H1 (cell line): Measurements from ENCODE around the gene ATP5MC2. TPM values are rescaled to one million over a fixed set of nuclear protein-coding genes. Genes with fewer than 3 reads are reported as not detected.

Experiments
- CTCF ChIA-PET: fragments of 300-600 bp; sonication (Branson Sonifier 250); formaldehyde crosslinking; loops from one replicate; lab custom pipeline; 2021; ENCODE audit not compliant: partially characterized antibody; lab: Charles Lee
- POLR2A ChIA-PET: fragments of 300-600 bp; sonication (Branson Sonifier 250); formaldehyde crosslinking; loops from one replicate; lab custom pipeline; 2021; ENCODE audit warnings: inconsistent platforms; ENCODE audit not compliant: partially characterized antibody; lab: Charles Lee
- DNase-seq, 2 experiments: peaks; one replicate each; pipeline versions ENCODE4 v3.0.0 to v3.0.0-alpha.2; 2010 to 2022; ENCODE audit warnings: low spot score in 2 of 2, low read depth in 1 of 2, mixed read lengths in 1 of 2
- FAIRE-seq: peaks from 2 replicates; lab custom pipeline; 2011; peaks lifted over from hg19 to GRCh38; lab: Jason Lieb, UNC
- H2AFZ ChIP-seq: 2 replicates; pipeline ENCODE4 v1.8.1; 2012; ENCODE audit warnings: low read length, inconsistent platforms
- H2AK5ac ChIP-seq: 2 replicates; pipeline ENCODE4 v1.6.1; 2013; ENCODE audit warnings: low read depth, low read length
- H2BK120ac ChIP-seq: replicated peaks from 2 replicates; pipeline ENCODE3; 2013; ENCODE audit warnings: low read depth, low read length, inconsistent platforms
- H2BK12ac ChIP-seq: 2 replicates; pipeline ENCODE4 v1.6.1; 2013; ENCODE audit warnings: low read depth, low read length
- H2BK15ac ChIP-seq: 2 replicates; pipeline ENCODE4 v1.6.1; 2013; ENCODE audit warnings: low read length
- H2BK20ac ChIP-seq: 2 replicates; pipeline ENCODE4 v1.6.1; 2013; ENCODE audit warnings: low read length
- H2BK5ac ChIP-seq: 2 replicates; pipeline ENCODE4 v1.6.1; 2013; ENCODE audit warnings: low read depth, low read length
- H3K14ac ChIP-seq: 2 replicates; pipeline ENCODE4 v1.6.1; 2013; ENCODE audit warnings: inconsistent platforms; ENCODE audit not compliant: insufficient read length
- H3K18ac ChIP-seq: 2 replicates; pipeline ENCODE4 v1.6.1; 2013; ENCODE audit warnings: low read length; ENCODE audit errors: extremely low read depth
- H3K23ac ChIP-seq: 2 replicates; pipeline ENCODE4 v1.6.1; 2013; ENCODE audit warnings: inconsistent platforms; ENCODE audit not compliant: insufficient read length
- H3K23me2 ChIP-seq: 2 replicates; pipeline ENCODE4 v1.6.1; 2013; ENCODE audit warnings: low read depth, low read length
- H3K27ac ChIP-seq: 2 replicates; pipeline ENCODE4 v1.6.1; 2011; ENCODE audit warnings: low read depth, low read length, inconsistent platforms
- H3K27me3 ChIP-seq, 4 experiments: replicated peaks in 1 of 4; 1 replicate in 1 of 4; 2 replicates in 3 of 4; pipeline versions ENCODE4 v1.6.1 to v1.8.1; 2011 to 2013; ENCODE audit warnings: low read length in 3 of 4, mild to moderate bottlenecking in 3 of 4, inconsistent platforms in 2 of 4, mixed read lengths in 2 of 4, moderate library complexity in 1 of 4; ENCODE audit not compliant: control insufficient read depth in 3 of 4, insufficient read depth in 3 of 4; ENCODE audit errors: extremely low read depth in 1 of 4
- H3K36me3 ChIP-seq, 4 experiments: 2 replicates each; pipeline versions ENCODE4 v1.6.1 to v1.8.1; 2011 to 2013; ENCODE audit warnings: mild to moderate bottlenecking in 4 of 4, low read length in 3 of 4, moderate library complexity in 2 of 4, control low read depth in 1 of 4, inconsistent platforms in 1 of 4; ENCODE audit not compliant: insufficient read depth in 4 of 4, control insufficient read depth in 2 of 4
- H3K4ac ChIP-seq: replicated peaks from 2 replicates; pipeline ENCODE3; 2013; ENCODE audit warnings: low read length, low read depth, mixed read lengths, inconsistent platforms; ENCODE audit not compliant: insufficient read length
- H3K4me1 ChIP-seq, 4 experiments: replicated peaks in 1 of 4; 1 replicate in 1 of 4; 2 replicates in 3 of 4; pipeline versions ENCODE4 v1.6.1 to v1.8.1; 2011 to 2013; ENCODE audit warnings: low read length in 3 of 4, inconsistent platforms in 2 of 4, mixed read lengths in 1 of 4; ENCODE audit not compliant: insufficient read depth in 4 of 4, control insufficient read depth in 3 of 4
- H3K4me2 ChIP-seq, 2 experiments: 2 replicates each; pipeline versions ENCODE4 v1.6.1 to v1.8.1; 2011 to 2013; ENCODE audit warnings: low read depth in 2 of 2, low read length in 2 of 2, control low read depth in 1 of 2, inconsistent platforms in 1 of 2, mild to moderate bottlenecking in 1 of 2; ENCODE audit not compliant: insufficient read depth in 1 of 2
- H3K4me3 ChIP-seq, 4 experiments: fragments of 200-600, 300-600 bp in 1 of 4; sonication (generic), shearing (Covaris generic), sonication (Bioruptor Twin) in 1 of 4; 2 replicates each; pipeline versions ENCODE4 v1.5.1 to v1.8.1; 2011 to 2016; ENCODE audit warnings: low read length in 4 of 4, low read depth in 3 of 4, control low read depth in 2 of 4, inconsistent platforms in 2 of 4, mild to moderate bottlenecking in 2 of 4, mixed read lengths in 1 of 4, moderate library complexity in 1 of 4; ENCODE audit not compliant: insufficient read depth in 2 of 4; ENCODE audit errors: extremely low read depth in 1 of 4
- H3K56ac ChIP-seq: replicated peaks from 2 replicates; pipeline ENCODE3; 2013; ENCODE audit warnings: low read depth, mild to moderate bottlenecking, mixed read lengths, low read length, inconsistent platforms; ENCODE audit not compliant: insufficient read length
- H3K79me1 ChIP-seq: 2 replicates; pipeline ENCODE4 v1.6.1; 2013; ENCODE audit warnings: low read depth, low read length, control low read depth
- H3K79me2 ChIP-seq, 2 experiments: 2 replicates each; pipeline versions ENCODE4 v1.6.1 to v1.8.1; 2012 to 2013; ENCODE audit warnings: low read length in 2 of 2, mild to moderate bottlenecking in 2 of 2, inconsistent platforms in 1 of 2; ENCODE audit not compliant: insufficient read depth in 2 of 2, control insufficient read depth in 1 of 2
- H3K9ac ChIP-seq, 4 experiments: replicated peaks in 1 of 4; 1 replicate in 1 of 4; 2 replicates in 3 of 4; pipeline versions ENCODE4 v1.6.1 to v1.8.1; 2011 to 2013; ENCODE audit warnings: low read depth in 3 of 4, low read length in 3 of 4, control low read depth in 2 of 4, mild to moderate bottlenecking in 2 of 4, moderate library complexity in 2 of 4, inconsistent platforms in 1 of 4; ENCODE audit errors: extremely low read depth in 1 of 4
- H3K9me3 ChIP-seq, 2 experiments: 2 replicates each; pipeline versions ENCODE4 v1.6.1 to v1.8.1; 2012 to 2013; ENCODE audit warnings: mild to moderate bottlenecking in 2 of 2, moderate library complexity in 2 of 2, control low read depth in 1 of 2, inconsistent platforms in 1 of 2, low read depth in 1 of 2, low read length in 1 of 2, mixed read lengths in 1 of 2; ENCODE audit not compliant: insufficient read depth in 2 of 2
- H4K20me1 ChIP-seq, 2 experiments: replicated peaks in 1 of 2; 2 replicates each; pipeline versions ENCODE3 to v1.8.1; 2011 to 2013; ENCODE audit warnings: inconsistent platforms in 2 of 2, low read length in 2 of 2, mild to moderate bottlenecking in 1 of 2; ENCODE audit not compliant: insufficient read depth in 2 of 2, control insufficient read depth in 1 of 2
- H4K5ac ChIP-seq: 2 replicates; pipeline ENCODE4 v1.6.1; 2013; ENCODE audit warnings: low read length, low read depth, mixed read lengths, inconsistent platforms; ENCODE audit not compliant: insufficient read length
- H4K8ac ChIP-seq: 2 replicates; pipeline ENCODE4 v1.8.0; 2013; ENCODE audit warnings: mild to moderate bottlenecking, moderate library complexity, low read length, inconsistent platforms; ENCODE audit not compliant: insufficient read depth; ENCODE audit errors: extremely low read depth
- H4K91ac ChIP-seq: replicated peaks from 2 replicates; pipeline ENCODE3; 2013; ENCODE audit warnings: low read length, mixed read lengths, inconsistent platforms; ENCODE audit not compliant: insufficient read length
- EP300 ChIP-seq, 2 experiments: IDR thresholded peaks; 1 replicate in 1 of 2; 2 replicates in 1 of 2; pipeline ENCODE4 v1.6.1; 2011 to 2012; ENCODE audit warnings: low read depth in 2 of 2, low read length in 2 of 2, mild to moderate bottlenecking in 2 of 2, borderline replicate concordance in 1 of 2, inconsistent platforms in 1 of 2, moderate library complexity in 1 of 2
- MAX ChIP-seq: IDR thresholded peaks from 2 replicates; pipeline ENCODE4 v1.6.1; 2012; ENCODE audit warnings: inconsistent platforms
- PHF8 ChIP-seq: fragments of 200-600 bp; sonication (generic); conservative IDR thresholded peaks from 2 replicates; pipeline ENCODE4 v1.7.1; 2012; ENCODE audit warnings: low read depth, mild to moderate bottlenecking, inconsistent platforms, low read length, moderate library complexity
- RAD21 ChIP-seq, 2 experiments: IDR thresholded peaks in 1 of 2; conservative IDR thresholded peaks in 1 of 2; 2 replicates each; pipeline ENCODE4 v1.6.1; 2011; ENCODE audit warnings: low read depth in 2 of 2, low read length in 2 of 2, improper control_type of control experiment in 1 of 2, inconsistent platforms in 1 of 2, mild to moderate bottlenecking in 1 of 2, moderate library complexity in 1 of 2
- TAF1 ChIP-seq: IDR thresholded peaks from 2 replicates; pipeline ENCODE4 v1.6.1; 2011; ENCODE audit warnings: mild to moderate bottlenecking, low read depth, low read length
- WGBS, 2 experiments: shearing (Covaris generic) in 1 of 2; methylation state at CpG; one replicate each; pipeline versions ENCODE4 v1.1.6 to v1.1.7; 2013 to 2015; ENCODE audit warnings: low lambda C conversion rate in 2 of 2, mixed read lengths in 2 of 2, inconsistent platforms in 1 of 2, low coverage in 1 of 2, missing lambda C conversion rate in 1 of 2; ENCODE audit not compliant: insufficient replicate concordance in 2 of 2, insufficient coverage in 1 of 2, insufficient read length in 1 of 2; ENCODE audit errors: extremely low coverage in 1 of 2, missing lambda C conversion rate in 1 of 2; 5-methylcytosine and 5-hydroxymethylcytosine counted together
- polyA plus RNA-seq, 7 experiments: library from polyadenylated mRNA; depleted of rRNA in 3 of 7; stranded (reverse) in 5 of 7; unstranded in 2 of 7; fragments of >200 nt in 5 of 7; fragments of 200-250 nt in 2 of 7; gene quantifications; 1 replicate in 5 of 7; 2 replicates in 1 of 7; 4 replicates in 1 of 7; pipeline versions ENCODE4 v1.2.1 to v1.2.3, GENCODE V29; 2011 to 2013; ENCODE audit warnings: missing spikeins in 2 of 7, mixed read lengths in 2 of 7
- total RNA-seq: library from RNA; stranded (reverse); fragmentation: NEBNext Ultra II Directional; extraction: Animal tissue kit (Norgen Biotek cat#: 25700); gene quantifications from 2 replicates; pipeline ENCODE4 v1.2.1, GENCODE V29; 2021

The ATP5MC2 gene
- total and polyA plus RNA-seq, 2 of the 8 experiments (the other 6 are each of a cell fraction or from before 2014, with no cell fraction given) = 408 to 952 TPM

GRCh38 chr12:53683983-53684382 is 8.1 kb upstream of the ATP5MC2 start:
- Histone ChIP-seq H3K14ac (no peak overlapping the region), H3K4me1 (peaks cover 0 to 3% (median 0%) of the 10 kb centered on the region in 4 experiments; a peak in 1 of 7 replicates), H3K27me3 (no peaks in the 10 kb centered on the region), H3K56ac (no peak overlapping the region), H3K27ac (no peak overlapping the region), H2BK5ac (no peak overlapping the region), H4K8ac (no peak overlapping the region), H3K36me3 (no peaks in the 10 kb centered on the region), H3K9ac (no peak overlapping the region), H4K20me1 (no peaks in the 10 kb centered on the region), H3K79me1 (no peaks in the 10 kb centered on the region), H4K5ac (no peak overlapping the region), H2BK20ac (no peak overlapping the region), H3K9me3 (no peaks in the 10 kb centered on the region), H3K18ac (no peak overlapping the region), H3K23ac (no peak overlapping the region), H2BK120ac (no peak overlapping the region), H3K23me2 (no peaks in the 10 kb centered on the region), H3K4me2 (no peak overlapping the region), H2BK15ac (no peak overlapping the region), H3K79me2 (no peaks in the 10 kb centered on the region), H2AFZ (no peak overlapping the region), H2AK5ac (no peak overlapping the region), H3K4me3 (no peak overlapping the region), H3K4ac (no peak overlapping the region), H4K91ac (no peak overlapping the region), H2BK12ac (no peak overlapping the region)
- ChIA-PET POLR2A (interaction anchor here (0.6 to 11.9 kb wide), 3 partner anchors 6 to 117 kb away, joined by 3 to 109 read pairs (median 8); partner anchors contain the start of gene ATP5MC2), CTCF (interaction anchor here (0.6 to 4.5 kb wide), 11 partner anchors 9 to 619 kb away, joined by 3 to 23 read pairs (median 3); no protein-coding TSS in a partner anchor)
- FAIRE-seq (no peak), DNase-seq (no peak)
- TF ChIP-seq PHF8 (no peak), EP300 (IDR thresholded peaks at IDR 0.05; ENCODE audit: borderline replicate concordance in 1 of 2, low read depth in 2 of 2, low read length in 2 of 2) (no peak), MAX (no peak), TAF1 (no peak), RAD21 (IDR thresholded peaks at IDR 0.05 in 1 of 2, conservative IDR thresholded peaks at IDR 0.05 in 1 of 2; ENCODE audit: low read depth in 2 of 2, low read length in 2 of 2) (no peak)
- 80% methylated on average over 9 of the region's 9 CpGs; no CpG with 5 or more reads in 1 of the 2 experiments for WGBS, 2 experiments
